ENCODE results near the gene OR51M1. TPM values are rescaled to one million over a fixed set of nuclear protein-coding genes. Genes with fewer than 3 reads are reported as not detected.

Gene OR51M1
- total and polyA plus RNA-seq, 9 of the 15 experiments (the other 6 are each of a cell fraction or from before 2014, with no cell fraction given), result 0.01 to 0.18 (median 0.04) TPM; not detected in 6

DNA sequence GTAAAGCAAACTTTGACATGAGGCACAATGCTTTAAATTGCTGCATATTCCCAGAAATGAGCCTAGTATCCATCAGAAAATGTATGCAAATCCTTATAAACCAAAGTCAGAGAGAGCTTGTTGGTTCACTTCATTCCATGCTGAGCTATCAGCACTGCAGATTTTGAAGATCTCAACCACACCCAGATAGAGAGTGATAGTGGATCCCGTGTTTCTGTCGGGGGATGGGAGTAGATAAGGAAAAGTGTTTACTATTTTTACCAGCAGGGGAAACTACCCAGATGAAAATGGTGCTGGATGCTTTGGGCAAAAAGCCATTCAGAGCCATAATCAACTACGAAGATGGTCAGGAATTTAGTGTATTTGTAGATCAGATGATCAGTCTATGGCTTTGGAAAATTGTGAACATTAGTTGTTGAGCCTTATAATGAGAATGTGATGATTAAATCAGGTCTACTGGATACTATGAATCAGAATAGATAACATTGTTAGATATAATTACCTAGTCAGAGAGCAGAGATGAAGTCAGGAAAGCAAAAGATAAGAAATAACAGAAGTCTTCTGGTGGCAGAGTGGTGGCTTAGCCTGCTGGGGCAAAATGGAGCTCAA lies 21.5 kb upstream of the OR51M1 start:
- no peak for ATAC-seq
- BruUV-seq (replicated peaks), result no TSS peak
- Histone ChIP-seq H2AFZ (ENCODE audit: low read depth, low read length) (no peak overlapping the region), H3K27me3 (ENCODE audit: control insufficient read depth in 2 of 2, insufficient read depth in 2 of 2, low read length in 2 of 2) (no peaks in the 10 kb centered on the region), H3K4me3 (no peak overlapping the region), H3K79me2 (ENCODE audit: control insufficient read depth, insufficient read depth, low read length) (peaks cover 58% of the 10 kb centered on the region), H3K4me1 (replicated peaks in 1 of 2; ENCODE audit: control insufficient read depth in 2 of 2, insufficient read depth in 2 of 2, low read length in 2 of 2) (peaks cover 5 to 34% of the 10 kb centered on the region in 2 experiments; a peak in 3 of 5 replicates), H4K20me1 (replicated peaks; ENCODE audit: control insufficient read depth, insufficient read depth, low read length) (no peaks in the 10 kb centered on the region), H3K9ac (ENCODE audit: insufficient read depth in 1 of 2, low read depth in 2 of 2, low read length in 2 of 2) (no peak overlapping the region), H3K27ac (ENCODE audit: extremely low read depth, low read depth, low read length) (no peak overlapping the region), H3K9me3 (replicated peaks; ENCODE audit: control insufficient read depth, insufficient read depth, low read depth, low read length) (no peaks in the 10 kb centered on the region), H3K9me1 (ENCODE audit: control insufficient read depth, insufficient read depth, low read length) (no peaks in the 10 kb centered on the region), H3K4me2 (ENCODE audit: insufficient read depth, low read length) (no peak overlapping the region), H3K36me3 (ENCODE audit: control insufficient read depth, insufficient read depth, low read length) (peaks cover 52% of the 10 kb centered on the region)
- whole genome bisulfite sequencing (ENCODE audit: insufficient coverage, low coverage, missing lambda C conversion rate), result 20% methylated on average over 3 of the region's 3 CpGs
- intact Hi-C loops (cut with micrococcal nuclease), result no loop called here
- POLR2A ChIA-PET, result no interaction called here
- CTCF ChIA-PET (ENCODE audit: low intra/inter-chr PET ratio), result no interaction called here
- TF ChIP-seq ZNF668 (CRISPR knock-in tag; IDR thresholded peaks at IDR 0.05) (no peak), CTBP1 (IDR thresholded peaks at IDR 0.05; ENCODE audit: borderline replicate concordance) (peak; percentile 15; the same call in 1 of the 2 replicates), CHD1 (IDR thresholded peaks at IDR 0.05; ENCODE audit: low read length) (no peak), FOXJ2 (tag; IDR thresholded peaks at IDR 0.05) (peak; percentile 56; the same call in 1 of the 2 replicates), MTA2 (IDR thresholded peaks at IDR 0.05; ENCODE audit: low read depth) (no peak), SOX6 (IDR thresholded peaks at IDR 0.05) (0 out of 2 replicates have a peak, but pooled peaks have one; percentile 19), EHMT2 (IDR thresholded peaks at IDR 0.05) (no peak)
- TF ChIP-seq, protein P1, sequence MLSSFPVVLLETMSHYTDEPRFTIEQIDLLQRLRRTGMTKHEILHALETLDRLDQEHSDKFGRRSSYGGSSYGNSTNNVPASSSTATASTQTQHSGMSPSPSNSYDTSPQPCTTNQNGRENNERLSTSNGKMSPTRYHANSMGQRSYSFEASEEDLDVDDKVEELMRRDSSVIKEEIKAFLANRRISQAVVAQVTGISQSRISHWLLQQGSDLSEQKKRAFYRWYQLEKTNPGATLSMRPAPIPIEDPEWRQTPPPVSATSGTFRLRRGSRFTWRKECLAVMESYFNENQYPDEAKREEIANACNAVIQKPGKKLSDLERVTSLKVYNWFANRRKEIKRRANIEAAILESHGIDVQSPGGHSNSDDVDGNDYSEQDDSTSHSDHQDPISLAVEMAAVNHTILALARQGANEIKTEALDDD (IDR thresholded peaks at IDR 0.05), result peak; percentile 44; the same call in 1 of the 2 replicates
- peak in 2 of 4 experiments; percentile 19 to 25 for DNase-seq (ENCODE audit: extremely low read depth in 1 of 4, low spot score in 3 of 4)
- FAIRE-seq, result no peak
- in situ Hi-C loops (cut with MboI), result no loop called here

Data from K562 (cell line).